Measurements from ENCODE around the gene INSM1. TPM values are rescaled to one million over a fixed set of nuclear protein-coding genes. Genes with fewer than 3 reads are reported as not detected.

Gene INSM1
- total and polyA plus RNA-seq, 2 donors (not counting 3 experiments of a cell fraction or from before 2014, with no cell fraction given): not detected

DNA sequence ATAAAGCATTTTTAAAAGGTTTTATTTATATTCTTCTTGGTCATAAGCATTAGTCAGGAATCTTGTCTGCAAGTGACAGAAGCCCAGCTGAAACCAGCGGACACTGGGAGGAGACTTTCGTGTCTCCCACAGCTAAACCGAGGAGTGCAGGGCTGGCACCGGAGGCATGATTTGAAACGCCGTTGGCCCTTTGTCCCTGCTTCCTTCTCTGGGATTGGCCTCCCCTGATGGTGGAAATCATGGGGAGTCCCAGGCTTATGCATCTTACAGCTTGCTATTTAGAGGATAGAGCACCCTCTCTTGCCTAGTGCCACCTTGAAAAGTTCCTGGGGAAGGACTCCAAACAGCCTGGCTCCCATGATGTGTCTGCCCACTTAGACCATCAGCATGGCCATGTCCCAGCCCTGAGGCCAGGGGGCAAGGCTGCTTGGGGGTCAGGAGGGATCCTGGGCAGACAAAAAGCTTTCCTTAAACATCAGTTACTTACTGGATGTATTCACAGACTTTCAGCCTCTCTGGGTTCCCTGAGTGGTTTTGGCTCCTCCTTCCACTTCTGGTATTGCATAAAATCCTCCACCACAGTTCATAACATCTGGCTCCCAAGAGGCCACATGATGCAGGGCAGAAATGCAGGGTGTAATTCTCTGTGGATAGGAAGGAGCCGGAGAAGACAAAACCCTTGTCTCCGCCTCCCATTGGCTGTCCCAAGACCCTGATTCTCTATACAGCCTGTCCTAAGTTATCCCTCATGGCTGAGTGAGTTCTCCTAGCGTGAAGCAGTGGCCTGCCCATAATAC lies 49.3 kb upstream of the INSM1 start:
- dilution Hi-C loops (cut with MboI; ENCODE audit: extremely low pct_ligation_motif_present, low sequenced_read_pairs): no loop called here

DNA sequence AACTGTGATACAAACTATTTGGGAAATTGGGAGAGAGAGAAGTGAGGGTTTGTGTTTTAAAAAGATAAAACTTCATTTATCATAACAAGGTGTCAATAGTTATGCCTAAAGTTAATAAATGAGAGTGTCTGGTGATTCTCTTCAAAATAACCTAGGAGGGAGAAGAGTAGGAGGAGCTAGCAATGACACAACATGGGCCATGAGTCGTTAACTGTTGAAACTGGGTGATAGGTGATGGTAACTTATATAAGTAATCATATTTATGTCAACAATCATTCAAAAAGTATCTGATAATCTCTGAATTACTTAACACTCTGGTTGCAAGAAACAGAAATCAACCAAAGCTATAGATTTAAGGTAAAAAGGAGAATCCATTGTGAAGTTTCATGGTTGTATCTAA lies 46.8 kb upstream of the INSM1 start:
- Histone ChIP-seq H2AFZ (ENCODE audit: low read depth, low read length) (no peak overlapping the region), H3K9me3 (replicated peaks; ENCODE audit: control insufficient read depth, insufficient read depth, low read length) (no peaks in the 10 kb centered on the region), H3K4me3 (replicated peaks in 1 of 3; ENCODE audit: insufficient read depth in 1 of 3, low read depth in 1 of 3, low read length in 3 of 3) (no peak overlapping the region), H3K79me2 (ENCODE audit: control insufficient read depth, insufficient read depth, low read length) (no peaks in the 10 kb centered on the region), H3K27me3 (ENCODE audit: control insufficient read depth in 2 of 2, insufficient read depth in 2 of 2, low read length in 2 of 2) (no peaks in the 10 kb centered on the region), H3K4me2 (ENCODE audit: insufficient read depth, low read length) (no peak overlapping the region), H3K9ac (replicated peaks; ENCODE audit: extremely low read depth, insufficient read depth, low read length) (no peak overlapping the region), H3K4me1 (ENCODE audit: control insufficient read depth, extremely low read depth, insufficient read depth, low read length) (no peaks in the 10 kb centered on the region), H3K27ac (ENCODE audit: insufficient read depth, low read depth, low read length) (no peak overlapping the region), H3K36me3 (ENCODE audit: control insufficient read depth in 2 of 2, extremely low read depth in 1 of 2, insufficient read depth in 2 of 2, low read length in 2 of 2) (no peaks in the 10 kb centered on the region), H4K20me1 (replicated peaks; ENCODE audit: control insufficient read depth, extremely low read depth, insufficient read depth, low read length) (no peaks in the 10 kb centered on the region), H3K9me1 (replicated peaks; ENCODE audit: control insufficient read depth, extremely low read depth, insufficient read depth, low read length) (no peaks in the 10 kb centered on the region)
- no peak for TF ChIP-seq MYC (IDR thresholded peaks at IDR 0.05; ENCODE audit: low read depth, low read length)
- no peak for TF ChIP-seq JUN (IDR thresholded peaks at IDR 0.05; ENCODE audit: borderline replicate concordance, insufficient read depth, insufficient read length, low read depth)
- TF ChIP-seq, protein P1, sequence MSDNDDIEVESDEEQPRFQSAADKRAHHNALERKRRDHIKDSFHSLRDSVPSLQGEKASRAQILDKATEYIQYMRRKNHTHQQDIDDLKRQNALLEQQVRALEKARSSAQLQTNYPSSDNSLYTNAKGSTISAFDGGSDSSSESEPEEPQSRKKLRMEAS (IDR thresholded peaks at IDR 0.05; ENCODE audit: insufficient read depth, insufficient read length): no peak
- no peak for TF ChIP-seq POLR2AphosphoS5 (IDR thresholded peaks at IDR 0.05; ENCODE audit: insufficient read depth, low read depth, low read length)
- no peak for TF ChIP-seq FOS (IDR thresholded peaks at IDR 0.05; ENCODE audit: borderline replicate concordance, insufficient read depth, low read length)
- TF ChIP-seq, protein P2, sequence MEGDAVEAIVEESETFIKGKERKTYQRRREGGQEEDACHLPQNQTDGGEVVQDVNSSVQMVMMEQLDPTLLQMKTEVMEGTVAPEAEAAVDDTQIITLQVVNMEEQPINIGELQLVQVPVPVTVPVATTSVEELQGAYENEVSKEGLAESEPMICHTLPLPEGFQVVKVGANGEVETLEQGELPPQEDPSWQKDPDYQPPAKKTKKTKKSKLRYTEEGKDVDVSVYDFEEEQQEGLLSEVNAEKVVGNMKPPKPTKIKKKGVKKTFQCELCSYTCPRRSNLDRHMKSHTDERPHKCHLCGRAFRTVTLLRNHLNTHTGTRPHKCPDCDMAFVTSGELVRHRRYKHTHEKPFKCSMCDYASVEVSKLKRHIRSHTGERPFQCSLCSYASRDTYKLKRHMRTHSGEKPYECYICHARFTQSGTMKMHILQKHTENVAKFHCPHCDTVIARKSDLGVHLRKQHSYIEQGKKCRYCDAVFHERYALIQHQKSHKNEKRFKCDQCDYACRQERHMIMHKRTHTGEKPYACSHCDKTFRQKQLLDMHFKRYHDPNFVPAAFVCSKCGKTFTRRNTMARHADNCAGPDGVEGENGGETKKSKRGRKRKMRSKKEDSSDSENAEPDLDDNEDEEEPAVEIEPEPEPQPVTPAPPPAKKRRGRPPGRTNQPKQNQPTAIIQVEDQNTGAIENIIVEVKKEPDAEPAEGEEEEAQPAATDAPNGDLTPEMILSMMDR (IDR thresholded peaks at IDR 0.05; ENCODE audit: extremely low read depth in 1 of 2, insufficient read depth in 1 of 2, low read depth in 1 of 2, low read length in 2 of 2): no peak
- no peak for TF ChIP-seq GATA2 (IDR thresholded peaks at IDR 0.05; ENCODE audit: insufficient read depth, insufficient read length, low read depth, low read length)
- dilution Hi-C loops (cut with MboI; ENCODE audit: extremely low pct_ligation_motif_present, low sequenced_read_pairs) (no loop called here), intact Hi-C loops (cut with micrococcal nuclease) (no loop called here)
- POLR2A ChIA-PET: no interaction called here
- BruUV-seq (replicated peaks): no TSS peak
- FAIRE-seq: no peak
- CTCF ChIA-PET: interaction anchor here (1.2 kb wide), 1 partner anchor 83 kb away, joined by 3 read pairs; no protein-coding TSS in a partner anchor
- no peak for DNase-seq (ENCODE audit: low read depth, low spot score)

More for the DNA sequence above, 49.3 kb upstream of the INSM1 start:
- no peak for FAIRE-seq
- Histone ChIP-seq H3K9ac (replicated peaks; ENCODE audit: extremely low read depth, insufficient read depth, low read length) (no peak overlapping the region), H3K4me1 (ENCODE audit: control insufficient read depth, extremely low read depth, insufficient read depth, low read length) (no peaks in the 10 kb centered on the region), H3K9me1 (replicated peaks; ENCODE audit: control insufficient read depth, extremely low read depth, insufficient read depth, low read length) (no peaks in the 10 kb centered on the region), H2AFZ (ENCODE audit: low read depth, low read length) (no peak overlapping the region), H3K36me3 (ENCODE audit: control insufficient read depth in 2 of 2, extremely low read depth in 1 of 2, insufficient read depth in 2 of 2, low read length in 2 of 2) (no peaks in the 10 kb centered on the region), H3K27me3 (ENCODE audit: control insufficient read depth in 2 of 2, insufficient read depth in 2 of 2, low read length in 2 of 2) (no peaks in the 10 kb centered on the region), H3K27ac (ENCODE audit: insufficient read depth, low read depth, low read length) (no peak overlapping the region), H3K4me3 (replicated peaks in 1 of 3; ENCODE audit: insufficient read depth in 1 of 3, low read depth in 1 of 3, low read length in 3 of 3) (no peak overlapping the region), H3K4me2 (ENCODE audit: insufficient read depth, low read length) (no peak overlapping the region), H4K20me1 (replicated peaks; ENCODE audit: control insufficient read depth, extremely low read depth, insufficient read depth, low read length) (no peaks in the 10 kb centered on the region), H3K79me2 (ENCODE audit: control insufficient read depth, insufficient read depth, low read length) (no peaks in the 10 kb centered on the region), H3K9me3 (replicated peaks; ENCODE audit: control insufficient read depth, insufficient read depth, low read length) (no peaks in the 10 kb centered on the region)
- no peak for DNase-seq (ENCODE audit: low read depth, low spot score)
- ChIA-PET POLR2A (no interaction called here), CTCF (no interaction called here)
- TF ChIP-seq POLR2AphosphoS5 (IDR thresholded peaks at IDR 0.05; ENCODE audit: insufficient read depth, low read depth, low read length): no peak
- no peak for TF ChIP-seq GATA2 (IDR thresholded peaks at IDR 0.05; ENCODE audit: insufficient read depth, insufficient read length, low read depth, low read length)
- TF ChIP-seq, protein P2 (IDR thresholded peaks at IDR 0.05; ENCODE audit: extremely low read depth in 1 of 2, insufficient read depth in 1 of 2, low read depth in 1 of 2, low read length in 2 of 2): no peak
- intact Hi-C loops (cut with micrococcal nuclease): no loop called here
- BruUV-seq (replicated peaks): no TSS peak

Measured in endothelial cell of umbilical vein (primary cell).